KMS-11 (cell line): ENCODE data around the gene SERPING1.

ENCODE experiments used
- H2AFZ ChIP-seq: fragments of 200-600 bp; sonication (generic); 2 replicates; pipeline ENCODE4 v1.6.1; 2016; ENCODE audit warnings: antibody characterized with exemption, mixed run types, low read depth
- H3K27ac ChIP-seq: fragments of 200-600 bp; sonication (generic); 2 replicates; pipeline ENCODE4 v1.6.1; 2016; ENCODE audit warnings: mild to moderate bottlenecking, mixed run types
- H3K27me3 ChIP-seq: fragments of 200-600 bp; sonication (generic); 2 replicates; pipeline ENCODE4 v1.6.1; 2017; ENCODE audit warnings: mild to moderate bottlenecking, low read depth, mixed run types, moderate library complexity; ENCODE audit not compliant: insufficient read depth
- H3K36me3 ChIP-seq: fragments of 200-600 bp; sonication (generic); 2 replicates; pipeline ENCODE4 v1.6.1; 2017; ENCODE audit warnings: mild to moderate bottlenecking, mixed run types; ENCODE audit not compliant: insufficient read depth
- H3K4me1 ChIP-seq: fragments of 200-600 bp; sonication (generic); 2 replicates; pipeline ENCODE4 v1.6.1; 2016; ENCODE audit warnings: mild to moderate bottlenecking, low read depth, mixed run types; ENCODE audit not compliant: poor library complexity, severe bottlenecking
- H3K4me2 ChIP-seq: fragments of 200-600 bp; sonication (generic); 2 replicates; pipeline ENCODE4 v1.7.0; 2016; ENCODE audit warnings: mild to moderate bottlenecking, mixed run types
- H3K4me3 ChIP-seq: fragments of 200-600 bp; sonication (generic); IDR thresholded peaks from 2 replicates; pipeline ENCODE4 v1.6.1; 2017; ENCODE audit warnings: low read depth, low read length, mixed read lengths; ENCODE audit not compliant: insufficient read depth
- H3K79me2 ChIP-seq: fragments of 200-600 bp; sonication (generic); 2 replicates; pipeline ENCODE4 v1.6.1; 2016; ENCODE audit warnings: low read depth, mixed run types; ENCODE audit not compliant: insufficient read depth
- H3K9ac ChIP-seq: fragments of 200-600 bp; sonication (generic); 2 replicates; pipeline ENCODE4 v1.6.1; 2016; ENCODE audit warnings: mild to moderate bottlenecking, mixed run types
- H4K20me1 ChIP-seq: fragments of 200-600 bp; sonication (generic); 2 replicates; pipeline ENCODE4 v1.6.1; 2016; ENCODE audit warnings: mild to moderate bottlenecking, mixed run types; ENCODE audit not compliant: insufficient read depth
- TF ChIP-seq, protein P1 (sequence below): fragments of 200-600 bp; sonication (generic); conservative IDR thresholded peaks from 2 replicates; pipeline ENCODE4 v1.6.1; 2017; ENCODE audit warnings: low read depth, mild to moderate bottlenecking, antibody characterized with exemption, low read length, moderate library complexity, mixed read lengths

SERPING1 gene

DNA sequence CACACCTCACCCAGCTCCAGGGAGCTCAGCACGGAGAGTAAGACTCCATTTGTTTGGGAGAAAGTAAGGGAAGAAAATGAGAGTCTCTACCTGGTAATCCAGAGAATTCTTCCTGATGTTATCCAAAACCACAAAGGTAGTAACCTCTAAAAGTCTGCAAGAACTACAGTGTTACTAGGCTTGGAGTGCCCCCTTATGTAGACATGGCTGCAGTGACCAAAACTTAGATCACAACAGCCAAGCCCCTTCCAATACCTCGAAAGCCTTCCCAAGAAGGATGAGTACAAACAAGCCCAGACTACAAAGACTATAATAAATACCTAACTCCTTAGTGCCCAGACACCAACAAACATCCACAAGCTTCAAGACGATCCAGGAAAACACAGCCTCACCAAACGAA is 34.9 kb upstream of the SERPING1 start:
- no peak overlapping the region for H3K4me2 ChIP-seq
- no peaks in the 10 kb centered on the region for H4K20me1 ChIP-seq

DNA sequence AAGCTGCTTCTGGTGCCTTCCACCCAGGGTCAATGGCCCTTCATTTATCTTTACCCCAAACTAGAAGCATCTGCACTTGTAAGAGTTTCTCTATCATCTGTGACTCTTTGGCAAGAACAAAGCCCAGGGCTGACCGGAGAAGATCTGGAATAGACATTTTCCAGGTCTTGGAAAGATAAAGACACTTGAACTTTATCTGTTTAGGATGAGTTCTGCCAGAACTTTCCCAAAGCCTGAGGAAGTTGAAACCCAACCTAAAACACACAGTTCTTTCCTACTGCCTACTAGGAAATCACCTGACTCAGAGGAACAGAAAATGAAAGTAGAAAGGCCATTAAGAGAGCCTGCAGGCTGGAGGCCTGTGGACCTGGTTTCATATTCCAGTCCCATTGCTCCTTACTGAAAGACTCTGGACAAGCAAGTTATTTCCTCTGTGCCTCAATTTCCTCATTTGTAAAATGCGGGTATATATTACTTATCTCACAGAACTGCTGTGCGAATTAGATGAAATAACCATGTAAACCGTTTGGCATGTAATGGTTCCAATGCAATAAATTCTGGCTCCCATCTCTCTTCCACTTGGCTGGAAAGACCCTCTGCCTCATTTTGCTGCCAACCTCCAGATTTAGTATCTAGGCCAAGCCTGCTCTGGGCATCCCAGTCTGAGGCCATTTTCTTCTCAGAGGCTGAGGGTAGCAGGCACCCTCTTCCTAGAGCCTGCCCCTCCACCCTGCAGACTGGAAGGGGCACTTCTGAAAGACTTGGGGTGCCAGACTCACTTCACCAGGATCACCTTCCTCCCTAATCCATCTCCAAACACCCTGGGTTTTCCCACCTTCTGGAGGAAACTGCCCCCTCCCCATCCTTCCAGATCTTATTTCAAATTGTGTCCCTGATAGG is 31.2 kb upstream of the SERPING1 start:
- H3K4me3 ChIP-seq, result no peak overlapping the region
- no peaks in the 10 kb centered on the region for H3K36me3 ChIP-seq
- H3K4me1 ChIP-seq, result peaks cover 17% of the 10 kb centered on the region
- H3K9ac ChIP-seq, result peak overlapping the region; percentile 61; the same call in 1 of the 2 replicates
- TF ChIP-seq, protein P1, sequence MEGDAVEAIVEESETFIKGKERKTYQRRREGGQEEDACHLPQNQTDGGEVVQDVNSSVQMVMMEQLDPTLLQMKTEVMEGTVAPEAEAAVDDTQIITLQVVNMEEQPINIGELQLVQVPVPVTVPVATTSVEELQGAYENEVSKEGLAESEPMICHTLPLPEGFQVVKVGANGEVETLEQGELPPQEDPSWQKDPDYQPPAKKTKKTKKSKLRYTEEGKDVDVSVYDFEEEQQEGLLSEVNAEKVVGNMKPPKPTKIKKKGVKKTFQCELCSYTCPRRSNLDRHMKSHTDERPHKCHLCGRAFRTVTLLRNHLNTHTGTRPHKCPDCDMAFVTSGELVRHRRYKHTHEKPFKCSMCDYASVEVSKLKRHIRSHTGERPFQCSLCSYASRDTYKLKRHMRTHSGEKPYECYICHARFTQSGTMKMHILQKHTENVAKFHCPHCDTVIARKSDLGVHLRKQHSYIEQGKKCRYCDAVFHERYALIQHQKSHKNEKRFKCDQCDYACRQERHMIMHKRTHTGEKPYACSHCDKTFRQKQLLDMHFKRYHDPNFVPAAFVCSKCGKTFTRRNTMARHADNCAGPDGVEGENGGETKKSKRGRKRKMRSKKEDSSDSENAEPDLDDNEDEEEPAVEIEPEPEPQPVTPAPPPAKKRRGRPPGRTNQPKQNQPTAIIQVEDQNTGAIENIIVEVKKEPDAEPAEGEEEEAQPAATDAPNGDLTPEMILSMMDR, result no peak
- no peaks in the 10 kb centered on the region for H3K27me3 ChIP-seq
- peak overlapping the region; percentile 66 for H3K27ac ChIP-seq
- peak overlapping the region; percentile 99 for H3K4me2 ChIP-seq
- H3K79me2 ChIP-seq, result peaks cover 32% of the 10 kb centered on the region
- H4K20me1 ChIP-seq, result no peaks in the 10 kb centered on the region
- peak overlapping the region; percentile 97 for H2AFZ ChIP-seq

More for the DNA sequence above, 34.9 kb upstream of the SERPING1 start:
- Histone ChIP-seq H3K4me3 (no peak overlapping the region), H3K4me1 (peaks cover 14% of the 10 kb centered on the region), H3K79me2 (peaks cover 32% of the 10 kb centered on the region), H3K27ac (no peak overlapping the region), H3K9ac (no peak overlapping the region), H3K27me3 (no peaks in the 10 kb centered on the region), H3K36me3 (no peaks in the 10 kb centered on the region), H2AFZ (no peak overlapping the region)
- TF ChIP-seq, protein P1, result no peak

DNA sequence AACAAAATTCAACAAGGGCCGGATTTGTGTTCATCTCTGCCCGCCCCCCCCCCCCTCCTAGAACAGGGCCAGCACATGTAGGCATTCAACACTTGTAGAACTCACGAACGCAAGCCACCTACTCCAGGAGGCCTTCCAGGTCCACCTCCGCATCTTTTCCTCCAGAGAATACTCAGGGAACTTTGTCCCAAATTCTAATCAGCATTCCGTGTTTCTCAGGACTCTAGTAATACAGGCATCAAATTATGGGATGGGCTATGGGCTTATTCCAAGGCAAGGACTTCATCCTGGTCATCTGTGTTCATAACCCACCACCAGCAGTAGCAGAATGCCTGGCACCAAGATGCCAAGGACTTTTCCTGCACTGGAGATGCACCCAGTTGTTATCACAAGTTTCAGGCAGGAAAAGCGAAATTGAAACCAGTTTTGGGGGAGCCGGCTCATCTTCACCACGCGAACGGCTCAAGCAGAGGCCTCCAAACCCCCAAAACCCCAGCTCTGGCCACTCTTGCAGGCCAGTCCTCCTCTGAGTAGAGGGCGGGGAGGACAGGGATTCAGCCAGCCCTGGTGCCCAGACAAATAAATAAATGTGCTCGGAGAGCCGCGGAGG is 30.5 kb upstream of the SERPING1 start:
- peaks cover 17% of the 10 kb centered on the region for H3K4me1 ChIP-seq
- no peaks in the 10 kb centered on the region for H3K27me3 ChIP-seq
- no peaks in the 10 kb centered on the region for H3K36me3 ChIP-seq
- H3K4me3 ChIP-seq, result no peak overlapping the region
- H3K79me2 ChIP-seq, result peaks cover 32% of the 10 kb centered on the region
- H3K27ac ChIP-seq, result peak overlapping the region; percentile 66
- H2AFZ ChIP-seq, result peak overlapping the region; percentile 97
- H3K9ac ChIP-seq, result peak overlapping the region; percentile 61; the same call in 1 of the 2 replicates
- peak overlapping the region; percentile 99 for H3K4me2 ChIP-seq
- TF ChIP-seq, protein P1, result no peak
- no peaks in the 10 kb centered on the region for H4K20me1 ChIP-seq

DNA sequence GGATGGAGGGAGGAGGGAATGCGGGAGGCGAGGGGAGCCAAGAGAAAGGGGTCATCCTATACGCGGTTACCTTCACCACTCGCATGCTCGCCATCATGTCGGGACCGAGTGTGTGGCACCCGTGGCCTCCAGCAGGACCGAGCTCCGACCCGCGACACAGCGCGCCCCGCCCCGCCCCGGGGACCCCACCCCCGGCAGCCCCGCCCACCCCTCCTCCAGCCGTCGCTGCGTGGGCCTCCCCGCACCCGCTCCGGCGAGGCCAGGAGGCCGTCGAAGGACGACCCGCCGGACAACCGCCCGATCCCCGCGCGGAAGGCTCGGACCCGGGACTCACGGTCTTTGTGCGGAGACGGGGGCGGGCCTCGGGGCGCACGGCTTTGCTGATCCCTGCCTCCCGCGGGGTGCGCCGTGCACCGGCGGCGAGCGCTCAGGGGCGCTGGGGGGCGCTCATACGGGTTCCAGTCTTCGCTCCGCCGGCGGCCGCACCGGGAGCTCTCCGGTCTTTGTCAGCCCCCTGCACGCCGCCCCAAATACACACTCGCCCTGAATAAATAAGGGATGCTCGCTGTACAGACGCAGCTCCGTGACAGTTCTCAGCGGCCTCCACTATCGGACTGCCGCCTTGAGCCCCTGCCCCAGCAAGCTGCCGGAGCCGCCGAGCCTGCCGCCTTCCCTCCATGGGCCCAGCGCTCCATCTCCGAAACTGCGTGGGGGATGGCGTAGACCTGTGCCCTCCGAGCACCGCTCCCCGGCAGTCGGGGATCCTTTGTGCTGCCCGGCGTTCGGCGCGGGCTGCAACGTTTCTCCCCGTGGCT is 29.8 kb upstream of the SERPING1 start, which contains the start of gene UBE2L6:
Gene UBE2L6, minus strand, starts transcription at position 158 of the 815 bp plus-strand sequence. Its CDS starts 61 bp downstream, at position 97.
- H3K4me1 ChIP-seq, result peaks cover 17% of the 10 kb centered on the region
- no peaks in the 10 kb centered on the region for H3K27me3 ChIP-seq
- H3K79me2 ChIP-seq, result peaks cover 27% of the 10 kb centered on the region
- peak within 1 kb of the TSS; percentile 79; the same call in 1 of the 2 replicates for H3K9ac ChIP-seq
- no peaks in the 10 kb centered on the region for H3K36me3 ChIP-seq
- peak within 1 kb of the TSS; percentile 97 for H2AFZ ChIP-seq
- H3K27ac ChIP-seq, result peak within 1 kb of the TSS; percentile 73
- H3K4me3 ChIP-seq, result no peak within 1 kb of the TSS
- peak within 1 kb of the TSS; percentile 99 for H3K4me2 ChIP-seq
- TF ChIP-seq, protein P1, result peak; percentile 95; the same call in 1 of the 2 replicates
- no peaks in the 10 kb centered on the region for H4K20me1 ChIP-seq
